PC-9 (cell line): Measurements from ENCODE around the gene ZNRF4. TPM values are rescaled to one million over a fixed set of nuclear protein-coding genes. Genes with fewer than 3 reads are reported as not detected.

ENCODE experiments used
- BruUV-seq: library from RNA; stranded (reverse); fragments of 400-500 nt; replicated peaks from 2 replicates; lab custom pipeline; 2021; lab: Mats Ljungman, UMichigan
- CTCF ChIA-PET: fragments of 300-600 bp; sonication (Branson Sonifier 250); formaldehyde crosslinking; loops from one replicate; lab custom pipeline; 2022; ENCODE audit warnings: antibody characterized with exemption; lab: Charles Lee
- POLR2A ChIA-PET: fragments of 300-600 bp; sonication (Branson Sonifier 250); formaldehyde crosslinking; loops from one replicate; lab custom pipeline; 2022; ENCODE audit warnings: antibody characterized with exemption; ENCODE audit not compliant: unreplicated experiment; lab: Charles Lee
- DNase-seq, 2 experiments: peaks; one replicate each; pipeline versions ENCODE4 v3.0.0 to v3.0.0-alpha.2; 2015 to 2022; ENCODE audit warnings: mixed read lengths in 1 of 2
- H2AFZ ChIP-seq: fragments of 200-600 bp; sonication (generic); 2 replicates; pipeline ENCODE4 v1.8.1; 2017; ENCODE audit warnings: antibody characterized with exemption
- H3F3A ChIP-seq: fragments of 200-600 bp; sonication (generic); 2 replicates; pipeline ENCODE4 v1.8.1; 2017; ENCODE audit warnings: antibody characterized with exemption, mild to moderate bottlenecking, low read depth; ENCODE audit not compliant: insufficient read depth
- H3K27ac ChIP-seq: fragments of 200-600 bp; sonication (generic); 2 replicates; pipeline ENCODE4 v1.6.1; 2016; ENCODE audit warnings: mixed run types
- H3K27me3 ChIP-seq: fragments of 200-600 bp; sonication (generic); 2 replicates; pipeline ENCODE4 v1.6.1; 2016; ENCODE audit warnings: low read depth, mixed run types; ENCODE audit not compliant: insufficient read depth
- H3K36me3 ChIP-seq: fragments of 200-600 bp; sonication (generic); 2 replicates; pipeline ENCODE4 v1.6.1; 2016; ENCODE audit warnings: low read depth, mixed run types
- H3K4me1 ChIP-seq: fragments of 200-600 bp; sonication (generic); replicated peaks from 2 replicates; pipeline ENCODE4 v1.6.1; 2016; ENCODE audit warnings: mixed run types; ENCODE audit not compliant: insufficient read depth
- H3K4me2 ChIP-seq: fragments of 200-600 bp; sonication (generic); 2 replicates; pipeline ENCODE4 v1.6.1; 2017; ENCODE audit warnings: mixed run types
- H3K4me3 ChIP-seq: fragments of 200-600 bp; sonication (generic); 2 replicates; pipeline ENCODE4 v1.6.1; 2016; ENCODE audit warnings: mixed run types
- H3K79me2 ChIP-seq: fragments of 200-600 bp; sonication (generic); 2 replicates; pipeline ENCODE4 v1.6.1; 2017; ENCODE audit warnings: low read depth, mixed run types
- H3K9me2 ChIP-seq: fragments of 200-600 bp; sonication (generic); 2 replicates; pipeline ENCODE4 v1.8.1; 2017; ENCODE audit warnings: mild to moderate bottlenecking; ENCODE audit not compliant: insufficient read depth
- H3K9me3 ChIP-seq: fragments of 200-600 bp; sonication (generic); 2 replicates; pipeline ENCODE4 v1.8.1; 2016; ENCODE audit warnings: low read depth; ENCODE audit not compliant: insufficient read depth
- H4K20me1 ChIP-seq: fragments of 200-600 bp; sonication (generic); 2 replicates; pipeline ENCODE4 v1.8.1; 2017; ENCODE audit not compliant: insufficient read depth
- CTCF ChIP-seq: fragments of 200-600 bp; sonication (generic); conservative IDR thresholded peaks from 2 replicates; pipeline ENCODE4 v1.6.1; 2017; ENCODE audit warnings: mixed run types, antibody characterized with exemption, mild to moderate bottlenecking, moderate library complexity
- EZH2 ChIP-seq: fragments of 200-600 bp; sonication (generic); IDR thresholded peaks from 2 replicates; pipeline ENCODE4 v1.8.0; 2017; ENCODE audit warnings: antibody characterized with exemption, low read depth
- intact Hi-C: fragments of 100-400 bp; cut with micrococcal nuclease; formaldehyde crosslinking; loops from one replicate; pipeline ENCODE4 v1.10.0; 2022; ENCODE audit not compliant: unreplicated experiment
- total RNA-seq: library from RNA; stranded (reverse); gene quantifications from 2 replicates; pipeline ENCODE4 v1.2.3, GENCODE V29; 2021

The ZNRF4 gene
- total RNA-seq, 1 experiment from 2014 or later, result not detected

- H3F3A ChIP-seq, result no peaks in the 10 kb centered on the region
- TF ChIP-seq EZH2, result no peak
- TF ChIP-seq CTCF, result no peak
- BruUV-seq, result no TSS peak
- H3K36me3 ChIP-seq, result no peaks in the 10 kb centered on the region
- no peaks in the 10 kb centered on the region for H3K4me1 ChIP-seq
- no peaks in the 10 kb centered on the region for H4K20me1 ChIP-seq
- POLR2A ChIA-PET, result no interaction called here
- no peaks in the 10 kb centered on the region for H3K27me3 ChIP-seq
- no peak for DNase-seq
- H3K27ac ChIP-seq, result no peak overlapping the region
- no peak overlapping the region for H3K4me3 ChIP-seq
- intact Hi-C loops, result no loop called here
- no peaks in the 10 kb centered on the region for H3K9me2 ChIP-seq
- H2AFZ ChIP-seq, result no peak overlapping the region
- peaks cover 4% of the 10 kb centered on the region; the same call in 1 of the 2 replicates for H3K9me3 ChIP-seq
- H3K4me2 ChIP-seq, result no peak overlapping the region
- CTCF ChIA-PET, result no interaction called here
- H3K79me2 ChIP-seq, result no peaks in the 10 kb centered on the region
These were observed 23.8 kb downstream of the ZNRF4 start for GRCh38 chr19:5478925-5479588.

- BruUV-seq, result no TSS peak
- H3K27me3 ChIP-seq, result no peaks in the 10 kb centered on the region
- H4K20me1 ChIP-seq, result no peaks in the 10 kb centered on the region
- peaks cover 4% of the 10 kb centered on the region; the same call in 1 of the 2 replicates for H3K9me3 ChIP-seq
- no peaks in the 10 kb centered on the region for H3K36me3 ChIP-seq
- H3K79me2 ChIP-seq, result no peaks in the 10 kb centered on the region
- intact Hi-C loops, result no loop called here
- H3F3A ChIP-seq, result no peaks in the 10 kb centered on the region
- DNase-seq, result no peak
- no peak overlapping the region for H3K4me2 ChIP-seq
- H3K9me2 ChIP-seq, result no peaks in the 10 kb centered on the region
- TF ChIP-seq EZH2 (no peak), CTCF (no peak)
- H3K27ac ChIP-seq, result no peak overlapping the region
- H3K4me3 ChIP-seq, result no peak overlapping the region
- no peak overlapping the region for H2AFZ ChIP-seq
- POLR2A ChIA-PET, result no interaction called here
- H3K4me1 ChIP-seq, result no peaks in the 10 kb centered on the region
- CTCF ChIA-PET, result interaction anchor here (0.5 kb wide), 1 partner anchor 76 kb away, joined by 3 read pairs; no protein-coding TSS in a partner anchor
These were observed 24.7 kb downstream of the ZNRF4 start for GRCh38 chr19:5479958-5480357.

GRCh38 chr19:5480427-5480836 lies 25.2 kb downstream of the ZNRF4 start:
- Histone ChIP-seq H3K4me3 (no peak overlapping the region), H3K9me2 (no peaks in the 10 kb centered on the region), H3F3A (no peaks in the 10 kb centered on the region), H4K20me1 (no peaks in the 10 kb centered on the region), H3K4me1 (no peaks in the 10 kb centered on the region), H2AFZ (no peak overlapping the region), H3K27me3 (no peaks in the 10 kb centered on the region), H3K27ac (no peak overlapping the region), H3K79me2 (no peaks in the 10 kb centered on the region), H3K4me2 (no peak overlapping the region), H3K36me3 (no peaks in the 10 kb centered on the region), H3K9me3 (peaks cover 4% of the 10 kb centered on the region; the same call in 1 of the 2 replicates)
- DNase-seq, result peak in 1 of 2 experiments; percentile 11
- ChIA-PET CTCF (interaction anchor here (0.5 kb wide), 1 partner anchor 76 kb away, joined by 3 read pairs; no protein-coding TSS in a partner anchor), POLR2A (no interaction called here)
- no TSS peak for BruUV-seq
- intact Hi-C loops, result no loop called here
- TF ChIP-seq CTCF (peak; percentile 69), EZH2 (no peak)
